Measurements from ENCODE around the gene NT5DC3. TPM values are rescaled to one million over a fixed set of nuclear protein-coding genes. Genes with fewer than 3 reads are reported as not detected.

Gene NT5DC3
- total RNA-seq, result 10 to 100 TPM; 24.2 to 28.3 TPM
- polyA plus RNA-seq (2013, experiment 1 of 2), result 3.9 TPM
- polyA plus RNA-seq (2013, experiment 2 of 2), result 3.7 TPM
- long read RNA-seq, experiment 1, partial matches to known transcripts, result 0 of 6 reads
- long read RNA-seq, experiment 1, other reads (novel, unspliced or antisense), result 6 of 6 reads
- long read RNA-seq, experiment 2, full-length matches to known transcripts, result 4 of 18 reads
- long read RNA-seq, experiment 2, partial matches to known transcripts, result 1 of 18 reads
- long read RNA-seq, experiment 2, other reads (novel, unspliced or antisense), result 13 of 18 reads
- long read RNA-seq, experiment 3, partial matches to known transcripts, result 0 of 4 reads
- long read RNA-seq, experiment 3, other reads (novel, unspliced or antisense), result 4 of 4 reads
- long read RNA-seq, experiment 4, result 0 reads

DNA sequence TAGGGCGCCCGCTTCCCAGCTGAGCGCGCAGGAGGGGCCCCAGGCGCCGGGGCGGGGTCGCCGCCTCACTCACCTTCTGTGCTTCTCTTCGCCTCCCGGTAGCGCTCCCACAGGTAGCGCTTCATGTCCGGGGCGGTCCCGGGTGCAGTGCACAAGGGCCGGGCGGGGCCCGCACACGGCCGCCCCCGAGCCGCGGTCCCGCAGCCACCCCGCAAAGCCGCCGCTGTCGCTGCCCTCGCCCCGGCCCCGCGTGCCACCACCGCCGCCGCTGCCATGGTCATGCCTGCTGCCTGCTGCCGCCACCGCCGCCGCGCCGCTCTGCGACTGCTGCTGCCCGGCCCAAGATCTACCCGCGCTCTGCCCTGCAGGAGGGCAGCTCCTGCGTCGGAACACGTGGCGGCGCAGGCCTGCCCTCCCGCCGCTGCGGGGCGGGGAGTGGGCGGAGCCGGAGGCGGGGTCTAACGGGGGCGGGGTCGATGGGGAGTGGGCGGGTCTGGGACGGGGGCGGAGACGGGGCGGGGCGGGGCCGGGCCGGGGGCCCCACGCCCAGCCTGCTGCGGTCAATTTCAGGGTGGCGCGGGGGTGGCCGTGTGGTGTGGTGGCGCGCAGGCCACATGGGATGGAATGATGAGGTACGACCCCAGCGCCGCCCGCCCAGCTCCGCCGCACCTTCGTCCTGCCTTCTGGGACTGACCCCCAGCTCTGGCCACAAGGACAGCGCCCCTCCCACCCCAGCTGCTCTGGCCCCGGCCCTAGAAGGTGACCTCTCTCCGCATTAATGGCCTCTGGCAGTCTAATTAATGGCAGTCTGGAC is at the start of gene NT5DC3:
TSS of gene NT5DC3 (minus strand) at position 359 of the 814 bp plus-strand sequence. CDS start at position 281, 78 bp downstream.
- peaks cover 4% of the 10 kb centered on the region for H3K9me3 ChIP-seq (ENCODE audit: control insufficient read depth, low read length)
- H3K4me1 ChIP-seq (ENCODE audit: control insufficient read depth, insufficient read depth, low read length), result no peaks in the 10 kb centered on the region
- H3K36me3 ChIP-seq (ENCODE audit: control insufficient read depth, insufficient read depth, low read length), result peaks cover 6% of the 10 kb centered on the region
- Mint-ChIP-seq H3K9me3 (no peaks in the 10 kb centered on the region), H3K36me3 (ENCODE audit: low read depth) (peaks cover 23% of the 10 kb centered on the region), H3K27ac (peak within 1 kb of the TSS; percentile 93), H3K4me1 (peaks cover 18% of the 10 kb centered on the region), H3K27me3 (ENCODE audit: insufficient read depth) (peaks cover 3% of the 10 kb centered on the region), H3K4me3 (peak within 1 kb of the TSS; percentile 85)
- no peaks in the 10 kb centered on the region for H3K27me3 ChIP-seq (ENCODE audit: control insufficient read depth, insufficient read depth, low read length, poor library complexity, severe bottlenecking)
- peak within 1 kb of the TSS; percentile 68 for H3K9ac ChIP-seq (ENCODE audit: extremely low read depth, low read length, poor library complexity, severe bottlenecking)
- WGBS, 2 experiments (ENCODE audit: insufficient coverage in 1 of 2, insufficient read length in 1 of 2), result 0% methylated on average over 2 to 86 of the region's 86 CpGs
- TF ChIP-seq, protein P1, sequence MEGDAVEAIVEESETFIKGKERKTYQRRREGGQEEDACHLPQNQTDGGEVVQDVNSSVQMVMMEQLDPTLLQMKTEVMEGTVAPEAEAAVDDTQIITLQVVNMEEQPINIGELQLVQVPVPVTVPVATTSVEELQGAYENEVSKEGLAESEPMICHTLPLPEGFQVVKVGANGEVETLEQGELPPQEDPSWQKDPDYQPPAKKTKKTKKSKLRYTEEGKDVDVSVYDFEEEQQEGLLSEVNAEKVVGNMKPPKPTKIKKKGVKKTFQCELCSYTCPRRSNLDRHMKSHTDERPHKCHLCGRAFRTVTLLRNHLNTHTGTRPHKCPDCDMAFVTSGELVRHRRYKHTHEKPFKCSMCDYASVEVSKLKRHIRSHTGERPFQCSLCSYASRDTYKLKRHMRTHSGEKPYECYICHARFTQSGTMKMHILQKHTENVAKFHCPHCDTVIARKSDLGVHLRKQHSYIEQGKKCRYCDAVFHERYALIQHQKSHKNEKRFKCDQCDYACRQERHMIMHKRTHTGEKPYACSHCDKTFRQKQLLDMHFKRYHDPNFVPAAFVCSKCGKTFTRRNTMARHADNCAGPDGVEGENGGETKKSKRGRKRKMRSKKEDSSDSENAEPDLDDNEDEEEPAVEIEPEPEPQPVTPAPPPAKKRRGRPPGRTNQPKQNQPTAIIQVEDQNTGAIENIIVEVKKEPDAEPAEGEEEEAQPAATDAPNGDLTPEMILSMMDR (conservative IDR thresholded peaks at IDR 0.05), result no peak
- DNase-seq, result peak; percentile 97
- no peak within 1 kb of the TSS for H3K27ac ChIP-seq (ENCODE audit: low read depth, low read length)
- peak within 1 kb of the TSS; percentile 95 for H3K4me3 ChIP-seq (ENCODE audit: low read length)

DNA sequence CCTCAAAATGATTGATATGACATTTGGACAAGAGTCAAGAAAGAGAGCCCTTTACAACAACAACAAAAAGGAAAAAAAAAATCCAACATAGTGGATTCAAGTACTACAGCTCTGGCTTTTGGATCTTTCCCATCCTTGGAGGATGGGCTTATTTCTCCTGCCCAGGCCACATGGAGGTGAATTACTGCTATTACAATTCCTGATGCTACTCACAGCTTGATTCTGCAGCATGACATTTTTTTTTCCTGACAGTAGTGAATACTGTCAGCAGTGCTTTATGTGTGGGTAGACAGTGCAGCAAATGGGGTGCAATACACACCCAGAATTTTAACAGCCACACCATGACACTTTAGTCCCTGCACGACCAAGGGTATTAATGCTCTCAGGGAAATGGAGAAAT is 46.7 kb upstream of the NT5DC3 start:
- no peaks in the 10 kb centered on the region for H3K27me3 ChIP-seq (ENCODE audit: control insufficient read depth, insufficient read depth, low read length, poor library complexity, severe bottlenecking)
- no peaks in the 10 kb centered on the region for H3K27me3 Mint-ChIP-seq (ENCODE audit: insufficient read depth)
- no peak overlapping the region for H3K9ac ChIP-seq (ENCODE audit: extremely low read depth, low read length, poor library complexity, severe bottlenecking)
- H3K4me3 Mint-ChIP-seq, result no peak overlapping the region
- H3K36me3 ChIP-seq (ENCODE audit: control insufficient read depth, insufficient read depth, low read length), result no peaks in the 10 kb centered on the region
- H3K4me3 ChIP-seq (ENCODE audit: low read length), result no peak overlapping the region
- DNase-seq, result no peak
- no peaks in the 10 kb centered on the region for H3K4me1 ChIP-seq (ENCODE audit: control insufficient read depth, insufficient read depth, low read length)
- H3K4me1 Mint-ChIP-seq, result peaks cover 3% of the 10 kb centered on the region
- WGBS, 2 experiments (ENCODE audit: insufficient coverage in 1 of 2, insufficient read length in 1 of 2), result 57% methylated on average over 1 of the region's 1 CpG; no CpG with 5 or more reads in 1 of the 2 experiments
- H3K9me3 Mint-ChIP-seq, result no peaks in the 10 kb centered on the region
- TF ChIP-seq, protein P1 (conservative IDR thresholded peaks at IDR 0.05), result no peak
- H3K36me3 Mint-ChIP-seq (ENCODE audit: low read depth), result no peaks in the 10 kb centered on the region
- H3K27ac ChIP-seq (ENCODE audit: low read depth, low read length), result no peak overlapping the region
- no peaks in the 10 kb centered on the region for H3K9me3 ChIP-seq (ENCODE audit: control insufficient read depth, low read length)
- no peak overlapping the region for H3K27ac Mint-ChIP-seq

- H3K9ac ChIP-seq (ENCODE audit: extremely low read depth, low read length, poor library complexity, severe bottlenecking), result no peak overlapping the region
- Mint-ChIP-seq H3K4me3 (no peak overlapping the region), H3K36me3 (ENCODE audit: low read depth) (no peaks in the 10 kb centered on the region), H3K27me3 (ENCODE audit: insufficient read depth) (peaks cover under 1% of the 10 kb centered on the region), H3K9me3 (no peaks in the 10 kb centered on the region), H3K27ac (no peak overlapping the region), H3K4me1 (peaks cover 4% of the 10 kb centered on the region)
- WGBS, 2 experiments (ENCODE audit: insufficient coverage in 1 of 2, insufficient read length in 1 of 2), result 43 to 55% methylated on average over 1 to 4 of the region's 4 CpGs
- no peaks in the 10 kb centered on the region for H3K27me3 ChIP-seq (ENCODE audit: control insufficient read depth, insufficient read depth, low read length, poor library complexity, severe bottlenecking)
- no peaks in the 10 kb centered on the region for H3K9me3 ChIP-seq (ENCODE audit: control insufficient read depth, low read length)
- H3K27ac ChIP-seq (ENCODE audit: low read depth, low read length), result no peak overlapping the region
- H3K36me3 ChIP-seq (ENCODE audit: control insufficient read depth, insufficient read depth, low read length), result no peaks in the 10 kb centered on the region
- TF ChIP-seq, protein P1 (conservative IDR thresholded peaks at IDR 0.05), result no peak
- no peak for DNase-seq
- no peaks in the 10 kb centered on the region for H3K4me1 ChIP-seq (ENCODE audit: control insufficient read depth, insufficient read depth, low read length)
- H3K4me3 ChIP-seq (ENCODE audit: low read length), result no peak overlapping the region
These were observed 45.3 kb upstream of the NT5DC3 start for GRCh38 chr12:103886195-103886797.

All from endodermal cell (in vitro differentiated cells).